SU-DHL-6 (cell line): ENCODE results near the gene STK10.

Source experiments
- EZH2phosphoT487 ChIP-seq: fragments of 200-600 bp; sonication (generic), shearing (Covaris generic); conservative IDR thresholded peaks from 2 replicates; pipeline ENCODE4 v1.6.1; 2018; ENCODE audit warnings: mild to moderate bottlenecking, antibody characterized with exemption, low read length, moderate library complexity, mixed read lengths
- TF ChIP-seq, protein P1 (sequence below): fragments of 200-600 bp; sonication (generic); IDR thresholded peaks from one replicate; pipeline ENCODE4 v1.5.1; 2017; ENCODE audit warnings: antibody characterized with exemption, mild to moderate bottlenecking, low read length, moderate library complexity; ENCODE audit not compliant: insufficient read depth, poor library complexity, severe bottlenecking

DNA sequence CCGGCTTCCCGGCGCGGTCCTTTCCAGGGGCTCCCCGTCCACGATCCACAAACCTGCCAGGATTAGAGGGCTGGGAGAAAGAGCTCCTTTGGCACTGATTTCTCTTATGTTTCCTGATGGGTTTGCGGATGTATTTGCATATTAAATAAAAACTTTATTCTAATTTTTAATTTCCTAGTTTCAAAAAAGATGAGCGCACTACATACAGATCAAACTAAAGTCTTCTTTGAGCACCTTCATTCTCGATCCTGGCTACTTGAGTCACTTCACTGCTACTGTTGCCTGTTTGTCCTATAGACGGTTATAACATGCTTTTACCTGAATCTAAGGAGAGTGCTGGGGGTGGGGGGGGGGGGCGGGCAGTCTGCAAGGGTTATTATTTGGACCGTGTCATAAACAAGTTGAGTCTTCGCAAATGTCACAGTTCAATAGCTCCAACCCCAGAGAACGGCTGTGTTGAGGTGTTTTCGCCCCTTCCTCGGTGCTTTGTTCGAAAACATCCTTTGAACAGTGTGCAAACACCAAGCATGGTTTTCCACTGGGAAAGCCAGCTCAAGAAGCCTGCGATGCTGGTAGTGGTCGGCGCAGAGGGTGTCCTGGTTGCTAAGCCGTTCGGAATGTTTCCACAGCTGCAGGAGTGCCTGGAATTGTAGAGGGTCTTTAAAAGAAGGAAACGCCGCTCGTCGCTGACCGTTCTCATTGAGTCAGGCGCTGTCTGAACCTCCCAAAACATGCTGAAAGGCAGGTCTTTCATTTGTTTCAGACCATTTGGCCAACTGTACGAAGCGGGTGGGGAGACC is 1.1 kb upstream of the STK10 start:
- TF ChIP-seq, protein P1, sequence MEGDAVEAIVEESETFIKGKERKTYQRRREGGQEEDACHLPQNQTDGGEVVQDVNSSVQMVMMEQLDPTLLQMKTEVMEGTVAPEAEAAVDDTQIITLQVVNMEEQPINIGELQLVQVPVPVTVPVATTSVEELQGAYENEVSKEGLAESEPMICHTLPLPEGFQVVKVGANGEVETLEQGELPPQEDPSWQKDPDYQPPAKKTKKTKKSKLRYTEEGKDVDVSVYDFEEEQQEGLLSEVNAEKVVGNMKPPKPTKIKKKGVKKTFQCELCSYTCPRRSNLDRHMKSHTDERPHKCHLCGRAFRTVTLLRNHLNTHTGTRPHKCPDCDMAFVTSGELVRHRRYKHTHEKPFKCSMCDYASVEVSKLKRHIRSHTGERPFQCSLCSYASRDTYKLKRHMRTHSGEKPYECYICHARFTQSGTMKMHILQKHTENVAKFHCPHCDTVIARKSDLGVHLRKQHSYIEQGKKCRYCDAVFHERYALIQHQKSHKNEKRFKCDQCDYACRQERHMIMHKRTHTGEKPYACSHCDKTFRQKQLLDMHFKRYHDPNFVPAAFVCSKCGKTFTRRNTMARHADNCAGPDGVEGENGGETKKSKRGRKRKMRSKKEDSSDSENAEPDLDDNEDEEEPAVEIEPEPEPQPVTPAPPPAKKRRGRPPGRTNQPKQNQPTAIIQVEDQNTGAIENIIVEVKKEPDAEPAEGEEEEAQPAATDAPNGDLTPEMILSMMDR, result no peak
- no peak for TF ChIP-seq EZH2phosphoT487
